ENCODE results near the gene DNAJB7. TPM values are rescaled to one million over a fixed set of nuclear protein-coding genes. Genes with fewer than 3 reads are reported as not detected.

DNAJB7 gene
- total RNA-seq: not detected in 2 replicates

GRCh38 chr22:40862013-40862412 is at the start of gene DNAJB7:
DNAJB7 (minus strand) TSS chr22:40862113; CDS start chr22:40861994, 119 bp downstream.

GRCh38 chr22:40856513-40857308 is 5.2 kb downstream of the DNAJB7 start, which contains the start of the genes ST13 and XPNPEP3:
ST13 (minus strand) TSS chr22:40856639; CDS start chr22:40856540, 99 bp downstream.
XPNPEP3 (plus strand) TSS chr22:40857148; CDS start chr22:40857182, 34 bp downstream.

GRCh38 chr22:40818747-40819598 is 42.9 kb downstream of the DNAJB7 start, which contains the start of gene SLC25A17:
SLC25A17 (minus strand) TSS chr22:40819346; CDS start chr22:40819248, 98 bp downstream.

Other genes starting within 250 kb of the DNAJB7 start
- gene MRTFA, start 225.4 kb downstream of the DNAJB7 start, total RNA-seq: 28.2 and 63.4 TPM in 2 replicates
- gene MCHR1, start 182.6 kb downstream of the DNAJB7 start, total RNA-seq: 0.86 TPM in 1 of 2 replicates, not detected in the other
- gene SLC25A17, start 42.8 kb downstream of the DNAJB7 start, total RNA-seq: 16.7 and 23.4 TPM in 2 replicates
- gene ST13, start 5.5 kb downstream of the DNAJB7 start, total RNA-seq: 95.1 and 117 TPM in 2 replicates
- 7.8 and 8.9 TPM in 2 replicates for gene XPNPEP3, start 5.0 kb downstream of the DNAJB7 start, total RNA-seq
- gene RBX1, start 89.3 kb upstream of the DNAJB7 start, total RNA-seq: 79.3 and 127 TPM in 2 replicates
- 12.4 and 17.2 TPM in 2 replicates for gene EP300, start 230.5 kb upstream of the DNAJB7 start, total RNA-seq

All from myometrial cell (primary cell).